ENCODE results near the gene ANKS1B.

Gene ANKS1B

GRCh38 chr12:99381992-99382391, 602.7 kb downstream of the ANKS1B start (continued):
- no peak for TF ChIP-seq ZNF140 (tag by site-specific recombination; IDR thresholded peaks at IDR 0.05)
- TF ChIP-seq ZNF626 (tag by site-specific recombination; IDR thresholded peaks at IDR 0.05), result no peak
- TF ChIP-seq TRIM28 (IDR thresholded peaks at IDR 0.05; ENCODE audit: borderline replicate concordance, low read length), result no peak
- no peak for TF ChIP-seq ZNF280D (tag by site-specific recombination; IDR thresholded peaks at IDR 0.05)

- H3K9me3 ChIP-seq (ENCODE audit: control insufficient read depth, insufficient read depth, low read depth, low read length), result no peaks in the 10 kb centered on the region
- POLR2A ChIA-PET, result no interaction called here
- H3K4me3 ChIP-seq (ENCODE audit: low read depth, low read length), result no peak overlapping the region
- no peaks in the 10 kb centered on the region for H3K4me1 ChIP-seq (ENCODE audit: control insufficient read depth, insufficient read depth, low read length)
- H3K27ac ChIP-seq (ENCODE audit: extremely low read depth, low read depth, low read length), result no peak overlapping the region
- TF ChIP-seq KLF17 (tag by site-specific recombination; IDR thresholded peaks at IDR 0.05) (no peak), KLF10 (tag by site-specific recombination; IDR thresholded peaks at IDR 0.05) (no peak), ZNF701 (tag by site-specific recombination; IDR thresholded peaks at IDR 0.05) (no peak), CTCF (tag by site-specific recombination; IDR thresholded peaks at IDR 0.05) (no peak), HOXC10 (CRISPR knock-in tag; IDR thresholded peaks at IDR 0.05) (no peak), ZNF214 (tag by site-specific recombination; IDR thresholded peaks at IDR 0.05; ENCODE audit: borderline replicate concordance) (no peak), ZNF514 (tag by site-specific recombination; IDR thresholded peaks at IDR 0.05) (no peak), ZNF18 (tag by site-specific recombination; IDR thresholded peaks at IDR 0.05) (no peak), GLIS1 (tag by site-specific recombination; IDR thresholded peaks at IDR 0.05) (no peak), ZNF776 (tag by site-specific recombination; IDR thresholded peaks at IDR 0.05; ENCODE audit: borderline replicate concordance) (no peak), ZNF549 (tag by site-specific recombination; IDR thresholded peaks at IDR 0.05) (no peak)
- no peaks in the 10 kb centered on the region for H3K36me3 ChIP-seq (ENCODE audit: control insufficient read depth in 2 of 2, insufficient read depth in 1 of 2, low read length in 2 of 2)
- CTCF ChIA-PET, result interaction anchor here (0.6 to 0.8 kb wide), 3 partner anchors 9 to 358 kb away, joined by 3 to 6 read pairs (median 3); no protein-coding TSS in a partner anchor
Measured at GRCh38 chr12:99380701-99381100, 604.0 kb downstream of the ANKS1B start.

GRCh38 chr12:99374023-99374422, 610.7 kb downstream of the ANKS1B start:
- Histone ChIP-seq H3K27ac (ENCODE audit: extremely low read depth, low read depth, low read length) (no peak overlapping the region), H3K4me3 (ENCODE audit: low read depth, low read length) (no peak overlapping the region), H3K36me3 (ENCODE audit: control insufficient read depth in 2 of 2, insufficient read depth in 1 of 2, low read length in 2 of 2) (no peaks in the 10 kb centered on the region), H3K9me3 (ENCODE audit: control insufficient read depth, insufficient read depth, low read depth, low read length) (no peaks in the 10 kb centered on the region), H3K4me1 (ENCODE audit: control insufficient read depth, insufficient read depth, low read length) (no peaks in the 10 kb centered on the region)
- CTCF ChIA-PET, result no interaction called here
- TF ChIP-seq PRDM2 (tag by site-specific recombination; IDR thresholded peaks at IDR 0.05; ENCODE audit: borderline replicate concordance), result no peak
- no peak for TF ChIP-seq ZNF571 (tag by site-specific recombination; IDR thresholded peaks at IDR 0.05)
- no peak for TF ChIP-seq ZNF670 (tag by site-specific recombination; IDR thresholded peaks at IDR 0.05; ENCODE audit: low read depth)
- TF ChIP-seq SCRT2 (tag by site-specific recombination; IDR thresholded peaks at IDR 0.05), result no peak
- TF ChIP-seq ZNF785 (tag by site-specific recombination; IDR thresholded peaks at IDR 0.05), result no peak
- TF ChIP-seq KLF16 (tag by site-specific recombination; IDR thresholded peaks at IDR 0.05), result no peak
- TF ChIP-seq ZNF223 (tag by site-specific recombination; IDR thresholded peaks at IDR 0.05), result no peak
- POLR2A ChIA-PET, result no interaction called here

Measured in HEK293 (cell line).